GM18868 (cell line): Measurements from ENCODE around the gene NCL.
"Not testable (repeated sequence)": the region's sequence is repeated elsewhere in the genome, so short reads cannot be mapped to it uniquely, and the experiment has no call there.

ENCODE experiments used
- ATAC-seq: cut with Tn5 transposase; IDR thresholded peaks from one replicate; pipeline ENCODE4 v1.9.1; 2021; ENCODE audit warnings: mild to moderate bottlenecking, moderate library complexity; ENCODE audit not compliant: unreplicated experiment

The NCL gene

DNA sequence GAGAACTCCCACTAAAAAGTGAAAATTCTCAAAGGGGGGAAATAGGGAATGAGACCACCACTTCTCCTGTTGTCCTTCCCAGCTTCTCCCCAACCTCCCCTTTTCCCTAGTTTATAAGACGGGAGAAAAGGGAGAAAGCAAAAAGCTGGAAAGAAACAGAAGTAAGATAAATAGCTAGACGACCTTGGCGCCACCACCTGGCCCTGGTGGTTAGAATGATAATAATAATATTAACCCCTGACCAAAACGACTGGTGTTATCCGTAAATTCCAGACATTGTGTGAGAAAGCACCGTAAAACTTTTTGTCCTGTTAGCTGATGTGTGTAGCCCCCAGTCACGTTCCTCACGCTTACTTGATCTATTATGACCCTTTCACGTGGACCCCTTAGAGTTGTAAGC lies 56.0 kb downstream of the NCL start:
- ATAC-seq, result not testable (repeated sequence)

GRCh38 chr2:231407686-231408085 lies 56.6 kb downstream of the NCL start:
- ATAC-seq, result not testable (repeated sequence)

DNA sequence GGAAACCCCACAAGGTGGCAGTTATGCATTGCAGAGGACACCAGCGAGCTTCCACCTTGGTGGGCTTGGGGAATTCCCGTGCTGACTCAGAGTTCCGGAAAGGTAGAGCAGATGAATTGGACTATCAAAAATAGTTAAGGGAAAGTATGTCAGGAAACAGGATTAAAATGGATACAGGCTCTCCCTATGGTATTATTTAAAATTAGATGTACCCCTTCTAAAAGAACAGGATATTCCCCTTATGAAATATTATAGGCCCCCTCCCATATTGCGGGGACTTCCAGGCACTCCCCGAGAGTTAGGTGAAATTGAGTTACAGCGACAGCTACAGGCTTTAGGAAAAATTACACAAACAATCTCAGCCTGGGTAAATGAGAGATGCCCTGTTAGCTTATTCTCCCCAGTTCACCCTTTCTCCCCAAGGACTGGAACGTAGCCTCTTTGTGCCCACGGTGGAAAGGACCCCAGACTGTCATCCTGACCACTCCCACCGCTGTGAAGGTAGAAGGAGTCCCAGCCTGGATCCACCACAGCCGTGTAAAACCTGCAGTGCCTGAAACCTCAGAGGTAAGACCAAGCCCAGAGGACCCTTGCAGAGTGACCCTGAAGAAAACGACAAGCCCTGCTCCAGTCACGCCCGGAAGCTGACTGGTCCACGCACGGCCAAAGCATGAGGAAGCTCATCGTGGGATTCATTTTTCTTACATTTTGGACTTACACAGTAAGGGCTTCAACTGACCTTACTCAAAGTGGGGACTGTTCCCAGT lies 58.5 kb downstream of the NCL start:
- ATAC-seq, result not testable (repeated sequence)

DNA sequence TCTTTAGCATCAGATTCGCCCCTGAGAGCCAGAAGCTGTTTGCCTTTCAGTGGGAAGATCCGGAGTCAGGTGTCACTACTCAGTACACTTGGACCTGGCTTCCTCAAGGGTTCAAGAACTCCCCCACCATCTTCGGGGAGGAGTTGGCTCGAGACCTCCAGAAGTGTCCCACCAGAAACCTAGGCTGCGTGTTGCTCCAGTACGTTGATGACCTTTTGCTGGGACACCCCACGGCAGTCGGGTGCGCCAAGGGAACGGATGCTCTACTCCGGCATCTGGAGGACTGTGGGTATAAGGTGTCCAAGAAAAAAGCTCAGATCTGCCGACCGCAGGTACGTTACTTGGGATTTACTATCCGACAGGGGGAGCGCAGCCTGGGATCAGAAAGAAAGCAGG lies 60.1 kb downstream of the NCL start:
- not testable (repeated sequence) for ATAC-seq
